ENCODE data around the gene FXYD3. TPM values are rescaled to one million over a fixed set of nuclear protein-coding genes. Genes with fewer than 3 reads are reported as not detected.
A peak's percentile ranks its signal among the peaks of the same experiment; 100 is the strongest.

FXYD3 gene
- total RNA-seq, 1 donor from 2014 or later, result not detected

DNA sequence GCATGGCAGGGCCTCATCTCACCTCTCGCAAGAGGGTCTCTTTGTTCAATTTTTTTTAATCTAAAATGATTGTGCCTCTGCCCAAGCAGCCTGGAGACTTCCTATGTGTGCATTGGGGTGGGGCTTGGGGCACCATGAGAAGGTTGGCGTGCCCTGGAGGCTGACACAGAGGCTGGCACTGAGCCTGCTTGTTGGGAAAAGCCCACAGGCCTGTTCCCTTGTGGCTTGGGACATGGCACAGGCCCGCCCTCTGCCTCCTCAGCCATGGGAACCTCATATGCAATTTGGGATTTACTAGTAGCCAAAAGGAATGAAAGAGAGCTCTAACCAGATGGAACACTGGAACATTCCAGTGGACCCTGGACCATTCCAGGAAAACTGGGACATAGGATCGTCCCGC is 8.0 kb downstream of the FXYD3 start:
- Histone ChIP-seq H3K9me3 (ENCODE audit: insufficient read depth, low read depth, low read length) (no peaks in the 10 kb centered on the region), H3K79me2 (ENCODE audit: insufficient read depth, low read length) (no peaks in the 10 kb centered on the region), H3K4me1 (ENCODE audit: insufficient read depth, low read length) (peaks cover 15% of the 10 kb centered on the region), H2AFZ (ENCODE audit: low read depth, low read length) (no peak overlapping the region), H4K20me1 (ENCODE audit: insufficient read depth, low read length) (no peaks in the 10 kb centered on the region), H3K27me3 (ENCODE audit: insufficient read depth, low read length) (peaks cover 2% of the 10 kb centered on the region), H3K27ac (ENCODE audit: low read depth, low read length) (no peak overlapping the region), H3K36me3 (ENCODE audit: insufficient read depth, low read length) (no peaks in the 10 kb centered on the region), H3K9ac (ENCODE audit: low read length) (no peak overlapping the region), H3K4me2 (ENCODE audit: low read length) (peak overlapping the region; percentile 97), H3K4me3 (ENCODE audit: insufficient read depth, low read depth, low read length) (peak overlapping the region; percentile 64)
- Mint-ChIP-seq H3K27me3 (ENCODE audit: low read depth, unreplicated experiment) (peaks cover 38% of the 10 kb centered on the region), H3K36me3 (ENCODE audit: low read depth, unreplicated experiment) (no peaks in the 10 kb centered on the region), H3K27ac (ENCODE audit: unreplicated experiment) (no peak overlapping the region), H3K4me3 (ENCODE audit: unreplicated experiment) (no peak overlapping the region), H3K4me1 (ENCODE audit: low read depth, unreplicated experiment) (no peaks in the 10 kb centered on the region), H3K9me3 (ENCODE audit: unreplicated experiment) (peaks cover 2% of the 10 kb centered on the region)
- DNase-seq (ENCODE audit: low read depth) (no peak), FAIRE-seq (no peak)
- no peak for TF ChIP-seq EZH2 (IDR thresholded peaks at IDR 0.05; ENCODE audit: insufficient read depth, low read length)
- TF ChIP-seq, protein P1, sequence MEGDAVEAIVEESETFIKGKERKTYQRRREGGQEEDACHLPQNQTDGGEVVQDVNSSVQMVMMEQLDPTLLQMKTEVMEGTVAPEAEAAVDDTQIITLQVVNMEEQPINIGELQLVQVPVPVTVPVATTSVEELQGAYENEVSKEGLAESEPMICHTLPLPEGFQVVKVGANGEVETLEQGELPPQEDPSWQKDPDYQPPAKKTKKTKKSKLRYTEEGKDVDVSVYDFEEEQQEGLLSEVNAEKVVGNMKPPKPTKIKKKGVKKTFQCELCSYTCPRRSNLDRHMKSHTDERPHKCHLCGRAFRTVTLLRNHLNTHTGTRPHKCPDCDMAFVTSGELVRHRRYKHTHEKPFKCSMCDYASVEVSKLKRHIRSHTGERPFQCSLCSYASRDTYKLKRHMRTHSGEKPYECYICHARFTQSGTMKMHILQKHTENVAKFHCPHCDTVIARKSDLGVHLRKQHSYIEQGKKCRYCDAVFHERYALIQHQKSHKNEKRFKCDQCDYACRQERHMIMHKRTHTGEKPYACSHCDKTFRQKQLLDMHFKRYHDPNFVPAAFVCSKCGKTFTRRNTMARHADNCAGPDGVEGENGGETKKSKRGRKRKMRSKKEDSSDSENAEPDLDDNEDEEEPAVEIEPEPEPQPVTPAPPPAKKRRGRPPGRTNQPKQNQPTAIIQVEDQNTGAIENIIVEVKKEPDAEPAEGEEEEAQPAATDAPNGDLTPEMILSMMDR (IDR thresholded peaks at IDR 0.05; ENCODE audit: insufficient read depth, low read depth, low read length), result no peak

DNA sequence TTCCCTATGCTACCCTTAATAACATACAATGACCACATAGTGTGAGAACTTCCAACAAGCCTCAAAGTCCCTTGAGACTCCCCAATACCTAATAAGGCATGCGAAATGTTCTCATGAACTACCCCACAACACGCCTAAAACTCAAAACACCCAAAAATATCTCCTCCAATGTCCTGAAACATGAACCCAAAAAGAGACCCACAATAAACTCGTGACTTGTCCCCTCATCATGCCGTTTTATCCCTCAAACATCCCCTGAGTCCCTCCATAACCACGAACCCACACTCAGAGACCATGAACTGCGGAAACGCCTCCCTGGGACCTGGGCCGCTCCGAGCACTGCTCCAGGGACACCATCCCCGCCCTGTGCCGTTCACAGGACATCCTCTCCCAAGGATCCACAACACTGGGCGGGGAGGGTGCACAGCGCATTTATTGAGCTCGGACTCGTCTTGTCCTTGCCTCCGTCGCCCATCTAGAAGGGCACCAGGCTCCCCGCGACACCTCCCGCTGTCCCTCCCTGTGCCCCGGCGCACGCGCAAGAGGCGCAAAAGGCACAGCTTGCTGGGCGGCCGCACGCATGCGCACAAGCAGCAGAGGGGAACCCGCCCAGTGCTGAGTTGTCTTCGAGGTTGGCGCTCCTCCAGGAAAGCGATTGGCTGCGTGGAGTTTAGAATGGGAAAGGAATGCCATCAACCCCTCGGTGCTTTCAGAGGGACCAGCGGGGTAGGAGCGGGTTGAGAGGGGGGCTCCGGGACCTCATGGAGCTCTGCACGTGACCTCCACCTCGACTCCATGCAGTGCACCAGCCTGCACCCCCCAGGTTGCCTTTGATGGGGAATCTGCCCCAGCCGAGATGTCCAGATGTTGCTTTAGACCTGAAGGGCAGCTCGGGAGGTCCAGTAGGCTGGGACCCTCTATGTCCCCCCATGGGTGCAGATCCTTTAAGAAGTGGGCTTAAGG is 8.8 kb downstream of the FXYD3 start:
- peak overlapping the region; percentile 64 for H3K4me3 ChIP-seq (ENCODE audit: insufficient read depth, low read depth, low read length)
- H3K27me3 Mint-ChIP-seq (ENCODE audit: low read depth, unreplicated experiment), result peaks cover 42% of the 10 kb centered on the region
- H3K4me2 ChIP-seq (ENCODE audit: low read length), result peak overlapping the region; percentile 97
- H2AFZ ChIP-seq (ENCODE audit: low read depth, low read length), result peak overlapping the region; percentile 99
- peaks cover 2% of the 10 kb centered on the region for H3K9me3 Mint-ChIP-seq (ENCODE audit: unreplicated experiment)
- H3K9ac ChIP-seq (ENCODE audit: low read length), result peak overlapping the region; percentile 80
- H3K4me3 Mint-ChIP-seq (ENCODE audit: unreplicated experiment), result no peak overlapping the region
- no peaks in the 10 kb centered on the region for H3K36me3 ChIP-seq (ENCODE audit: insufficient read depth, low read length)
- H3K9me3 ChIP-seq (ENCODE audit: insufficient read depth, low read depth, low read length), result no peaks in the 10 kb centered on the region
- H3K27ac ChIP-seq (ENCODE audit: low read depth, low read length), result peak overlapping the region; percentile 32
- no peak for FAIRE-seq
- H3K4me1 ChIP-seq (ENCODE audit: insufficient read depth, low read length), result peaks cover 15% of the 10 kb centered on the region
- H4K20me1 ChIP-seq (ENCODE audit: insufficient read depth, low read length), result no peaks in the 10 kb centered on the region
- H3K4me1 Mint-ChIP-seq (ENCODE audit: low read depth, unreplicated experiment), result no peaks in the 10 kb centered on the region
- DNase-seq (ENCODE audit: low read depth), result peak; percentile 71
- H3K27me3 ChIP-seq (ENCODE audit: insufficient read depth, low read length), result peaks cover 6% of the 10 kb centered on the region
- H3K27ac Mint-ChIP-seq (ENCODE audit: unreplicated experiment), result no peak overlapping the region
- H3K36me3 Mint-ChIP-seq (ENCODE audit: low read depth, unreplicated experiment), result no peaks in the 10 kb centered on the region
- TF ChIP-seq, protein P1 (IDR thresholded peaks at IDR 0.05; ENCODE audit: insufficient read depth, low read depth, low read length), result no peak
- TF ChIP-seq EZH2 (IDR thresholded peaks at IDR 0.05; ENCODE audit: insufficient read depth, low read length), result no peak
- no peaks in the 10 kb centered on the region for H3K79me2 ChIP-seq (ENCODE audit: insufficient read depth, low read length)

Measured in astrocyte (in vitro differentiated cells and primary cell).